ENCODE measurements around the gene SLC16A2. TPM values are rescaled to one million over a fixed set of nuclear protein-coding genes. Genes with fewer than 3 reads are reported as not detected.

SLC16A2 gene
- total RNA-seq, 1 experiment from 2014 or later = 55.2 TPM

GRCh38 chrX:74383611-74384010 is 37.7 kb upstream of the SLC16A2 start:
- Mint-ChIP-seq H3K36me3 (no peaks in the 10 kb centered on the region), H3K27me3 (ENCODE audit: low read depth) (no peaks in the 10 kb centered on the region; the same call in 1 of the 2 replicates), H3K27ac (no peak overlapping the region), H3K4me1 (peaks cover 11% of the 10 kb centered on the region), H3K4me3 (no peak overlapping the region), H3K9me3 (no peaks in the 10 kb centered on the region; the same call in 1 of the 2 replicates)
- peak; percentile 32 for DNase-seq (ENCODE audit: low spot score)
- TF ChIP-seq ATF2 (CRISPR knock-in tag; IDR thresholded peaks at IDR 0.05; ENCODE audit: borderline replicate concordance, low read depth) (no peak), FOXJ3 (CRISPR knock-in tag; IDR thresholded peaks at IDR 0.05; ENCODE audit: borderline replicate concordance) (no peak), FOXK1 (CRISPR knock-in tag; IDR thresholded peaks at IDR 0.05) (no peak), PREB (CRISPR knock-in tag; IDR thresholded peaks at IDR 0.05; ENCODE audit: borderline replicate concordance) (no peak), ZNF416 (CRISPR knock-in tag; IDR thresholded peaks at IDR 0.05) (no peak), NFYB (CRISPR knock-in tag; conservative IDR thresholded peaks at IDR 0.05; ENCODE audit: low read depth) (no peak), ZNF671 (CRISPR knock-in tag; IDR thresholded peaks at IDR 0.05) (no peak), PRDM15 (CRISPR knock-in tag; IDR thresholded peaks at IDR 0.05) (no peak)
- ATAC-seq = peak; percentile 87
- ChIA-PET POLR2A (no interaction called here), CTCF (interaction anchor here (2.4 kb wide), 1 partner anchor 153 kb away, joined by 5 read pairs; no protein-coding TSS in a partner anchor)

- Mint-ChIP-seq H3K9me3 (no peaks in the 10 kb centered on the region; the same call in 1 of the 2 replicates), H3K27me3 (ENCODE audit: low read depth) (no peaks in the 10 kb centered on the region), H3K36me3 (no peaks in the 10 kb centered on the region), H3K4me1 (no peaks in the 10 kb centered on the region), H3K27ac (no peak overlapping the region), H3K4me3 (no peak overlapping the region)
- no peak for TF ChIP-seq PRDM15 (CRISPR knock-in tag; IDR thresholded peaks at IDR 0.05)
- no peak for TF ChIP-seq IRF1 (CRISPR knock-in tag; IDR thresholded peaks at IDR 0.05)
- no peak for TF ChIP-seq ZNF121 (CRISPR knock-in tag; IDR thresholded peaks at IDR 0.05)
- TF ChIP-seq CBFB (CRISPR knock-in tag; IDR thresholded peaks at IDR 0.05; ENCODE audit: low read depth) = no peak
- POLR2A ChIA-PET = no interaction called here
- ATAC-seq (no peak), DNase-seq (ENCODE audit: low spot score) (no peak)
- CTCF ChIA-PET = no interaction called here
Observed at GRCh38 chrX:74389016-74389722, 32.1 kb upstream of the SLC16A2 start.
